HepG2 (cell line): Measurements from ENCODE around the gene RAB34. TPM values are rescaled to one million over a fixed set of nuclear protein-coding genes. Genes with fewer than 3 reads are reported as not detected.

Experiments
- DPF2 ChIP-seq: sonication (generic); formaldehyde crosslinking; IDR thresholded peaks from 2 replicates; pipeline ENCODE4 v1.4.0; 2020; ENCODE audit warnings: mild to moderate bottlenecking, low read depth, missing genetic modification reagents, borderline replicate concordance
- HMG20B ChIP-seq: conservative IDR thresholded peaks from 2 replicates; pipeline ENCODE4 v1.6.1; 2016; ENCODE audit warnings: missing genetic modification reagents, missing compliant biosample characterization
- HNRNPUL1 ChIP-seq: fragments of 200-400 bp; formaldehyde crosslinking; IDR thresholded peaks from 2 replicates; pipeline ENCODE4 v1.6.1; 2017; ENCODE audit warnings: low read depth, mild to moderate bottlenecking, low read length, moderate library complexity
- ISX ChIP-seq: sonication (generic); formaldehyde crosslinking; conservative IDR thresholded peaks from 2 replicates; pipeline ENCODE4 v1.5.0; 2020; ENCODE audit warnings: missing genetic modification reagents
- JUN ChIP-seq: sonication (generic); formaldehyde crosslinking; IDR thresholded peaks from 2 replicates; pipeline ENCODE4 v1.4.0; 2020; ENCODE audit warnings: mild to moderate bottlenecking, missing genetic modification reagents
- MAFF ChIP-seq: IDR thresholded peaks from 2 replicates; pipeline ENCODE4 v1.6.1; 2011; ENCODE audit warnings: low read depth, low read length, improper control_type of control experiment
- MAFG ChIP-seq: sonication (generic); formaldehyde crosslinking; IDR thresholded peaks from 2 replicates; pipeline ENCODE4 v1.5.1; 2020; ENCODE audit warnings: mild to moderate bottlenecking, missing genetic modification reagents
- PBX2 ChIP-seq: IDR thresholded peaks from 2 replicates; pipeline ENCODE4 v1.6.1; 2016; ENCODE audit warnings: control low read depth
- PRPF4 ChIP-seq: fragments of 200-400 bp; formaldehyde crosslinking; IDR thresholded peaks from 2 replicates; pipeline ENCODE4 v1.6.1; 2016; ENCODE audit warnings: low read length, low read depth; ENCODE audit not compliant: poor library complexity, severe bottlenecking
- RBM39 ChIP-seq: fragments of 200-400 bp; formaldehyde crosslinking; IDR thresholded peaks from one replicate; pipeline ENCODE4 v1.6.1; 2018; ENCODE audit warnings: antibody characterized with exemption, mild to moderate bottlenecking, low read depth, low read length; ENCODE audit not compliant: poor library complexity, severe bottlenecking
- RERE ChIP-seq: IDR thresholded peaks from 2 replicates; pipeline ENCODE4 v1.6.1; 2016; ENCODE audit warnings: low read depth, missing genetic modification reagents, missing compliant biosample characterization
- RFX3 ChIP-seq: IDR thresholded peaks from 2 replicates; pipeline ENCODE4 v1.6.1; 2016; ENCODE audit warnings: missing biosample characterization, missing genetic modification reagents
- YEATS2 ChIP-seq: sonication (generic); formaldehyde crosslinking; IDR thresholded peaks from 2 replicates; pipeline ENCODE4 v1.4.0; 2020; ENCODE audit warnings: missing genetic modification reagents, borderline replicate concordance
- ZFYVE20 ChIP-seq: sonication (generic); formaldehyde crosslinking; IDR thresholded peaks from 2 replicates; pipeline ENCODE4 v1.8.0; 2023; ENCODE audit warnings: low read depth, mild to moderate bottlenecking, moderate library complexity, missing genetic modification reagents, borderline replicate concordance
- ZMYM4 ChIP-seq: sonication (generic); formaldehyde crosslinking; IDR thresholded peaks from 2 replicates; pipeline ENCODE4 v1.8.1; 2023; ENCODE audit warnings: mild to moderate bottlenecking, missing genetic modification reagents
- ZNF496 ChIP-seq: sonication (generic); formaldehyde crosslinking; IDR thresholded peaks from 2 replicates; pipeline ENCODE4 v1.8.1; 2023; ENCODE audit warnings: mild to moderate bottlenecking, moderate library complexity, missing genetic modification reagents; ENCODE audit not compliant: insufficient replicate concordance
- ZNF557 ChIP-seq: sonication (generic); formaldehyde crosslinking; IDR thresholded peaks from 2 replicates; pipeline ENCODE4 v1.4.0; 2020; ENCODE audit warnings: missing genetic modification reagents
- ZNF614 ChIP-seq: IDR thresholded peaks from 2 replicates; pipeline ENCODE4 v1.6.1; 2018; ENCODE audit warnings: missing biosample characterization, missing genetic modification reagents, inconsistent platforms, borderline replicate concordance
- ZNF629 ChIP-seq: sonication (generic); formaldehyde crosslinking; conservative IDR thresholded peaks from 2 replicates; pipeline ENCODE4 v1.5.0; 2020; ENCODE audit warnings: missing genetic modification reagents
- polyA plus RNA-seq, 8 experiments: library from polyadenylated mRNA; depleted of rRNA in 3 of 8; stranded (reverse) in 7 of 8; unstranded in 1 of 8; fragments of >200 nt; fragmentation: Illumina TruSeq in 4 of 8; extraction: Trizol in 4 of 8; gene quantifications; 2 replicates each; pipeline versions ENCODE4 v1.2.1 to v1.2.3, GENCODE V29; 2011 to 2016; ENCODE audit warnings: low read depth in 4 of 8, missing spikeins in 1 of 8, mixed read lengths in 1 of 8; ENCODE audit not compliant: insufficient read depth in 1 of 8
- total RNA-seq, 5 experiments: library from RNA; depleted of rRNA; stranded (reverse); fragments of >200 nt; fragmentation: Illumina TruSeq; extraction: Trizol; gene quantifications; 2 replicates each; pipeline ENCODE4 v1.2.3, GENCODE V29; 2016; ENCODE audit warnings: low read depth in 1 of 5
- TF ChIP-seq, protein P1 (sequence below): sonication (generic); formaldehyde crosslinking; conservative IDR thresholded peaks from 2 replicates; pipeline ENCODE4 v1.8.1; 2023; ENCODE audit warnings: missing genetic modification reagents
- TF ChIP-seq, protein P2 (sequence below): sonication (generic); formaldehyde crosslinking; IDR thresholded peaks from 2 replicates; pipeline ENCODE4 v1.8.0; 2022; ENCODE audit warnings: missing genetic modification reagents, low read depth, mild to moderate bottlenecking, borderline replicate concordance

Gene RAB34
- total and polyA plus RNA-seq, 2 of the 13 experiments (the other 11 are each of a cell fraction or from before 2014, with no cell fraction given) = 0.49 TPM; not detected in 1

DNA sequence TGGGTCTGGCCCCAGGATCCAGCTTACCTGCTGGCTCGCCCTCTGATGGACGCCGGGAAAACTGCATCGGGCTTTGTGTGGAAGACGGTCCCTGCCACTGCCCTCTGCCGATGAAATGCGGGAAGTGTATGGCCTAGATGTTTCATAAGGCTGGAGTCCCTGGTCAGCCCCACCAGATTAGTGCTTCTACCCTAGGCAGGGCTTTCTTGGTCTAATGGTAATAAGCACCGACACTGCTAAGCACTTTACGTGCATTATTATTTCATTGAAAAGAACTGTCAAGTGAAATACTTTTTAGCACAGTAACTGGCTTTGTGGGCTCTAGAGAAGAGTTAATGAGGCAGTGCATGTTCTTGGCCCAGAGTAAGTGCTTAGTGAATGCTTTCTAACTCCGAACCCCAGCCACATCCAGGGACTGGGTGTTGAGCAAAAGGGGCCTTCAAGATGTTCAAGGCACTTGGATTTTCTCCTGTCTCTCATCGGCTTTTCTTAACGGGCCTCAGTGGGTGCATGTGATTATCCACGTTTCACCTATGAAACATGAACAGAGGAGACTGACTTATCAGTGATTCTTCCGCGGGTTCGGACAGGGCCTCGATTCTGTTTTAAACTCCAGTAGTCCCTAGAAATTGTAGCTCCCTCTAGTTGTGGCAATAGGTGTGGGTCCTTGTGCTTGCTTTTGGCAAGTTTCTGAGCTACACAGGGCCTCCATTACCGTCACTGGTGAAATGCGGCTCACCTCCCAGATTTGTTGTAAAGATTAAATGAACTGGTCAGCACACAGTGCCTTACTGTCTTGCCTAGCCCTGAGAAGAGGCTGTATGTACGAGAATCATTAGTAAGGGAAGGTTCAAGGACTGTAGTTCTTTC, 32.7 kb upstream of the RAB34 start (continued):
- TF ChIP-seq RERE (no peak), ZNF614 (CRISPR knock-in tag) (no peak), ZMYM4 (CRISPR knock-in tag) (peak; percentile 47; the same call in 1 of the 2 replicates), ZNF557 (CRISPR knock-in tag) (no peak; the same call in 1 of the 2 replicates), PRPF4 (no peak), MAFF (no peak), YEATS2 (CRISPR knock-in tag) (peak; percentile 71; the same call in 1 of the 2 replicates), ZNF629 (CRISPR knock-in tag) (no peak), JUN (CRISPR knock-in tag) (no peak), HMG20B (CRISPR knock-in tag) (no peak), MAFG (CRISPR knock-in tag) (no peak), PBX2 (CRISPR knock-in tag) (no peak), RBM39 (peak; percentile 34), HNRNPUL1 (no peak), ZNF496 (CRISPR knock-in tag) (no peak), RFX3 (CRISPR knock-in tag) (no peak), DPF2 (CRISPR knock-in tag) (no peak), ZFYVE20 (no peak), ISX (CRISPR knock-in tag) (no peak)
- TF ChIP-seq, protein P1, sequence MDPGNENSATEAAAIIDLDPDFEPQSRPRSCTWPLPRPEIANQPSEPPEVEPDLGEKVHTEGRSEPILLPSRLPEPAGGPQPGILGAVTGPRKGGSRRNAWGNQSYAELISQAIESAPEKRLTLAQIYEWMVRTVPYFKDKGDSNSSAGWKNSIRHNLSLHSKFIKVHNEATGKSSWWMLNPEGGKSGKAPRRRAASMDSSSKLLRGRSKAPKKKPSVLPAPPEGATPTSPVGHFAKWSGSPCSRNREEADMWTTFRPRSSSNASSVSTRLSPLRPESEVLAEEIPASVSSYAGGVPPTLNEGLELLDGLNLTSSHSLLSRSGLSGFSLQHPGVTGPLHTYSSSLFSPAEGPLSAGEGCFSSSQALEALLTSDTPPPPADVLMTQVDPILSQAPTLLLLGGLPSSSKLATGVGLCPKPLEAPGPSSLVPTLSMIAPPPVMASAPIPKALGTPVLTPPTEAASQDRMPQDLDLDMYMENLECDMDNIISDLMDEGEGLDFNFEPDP (CRISPR knock-in tag) = no peak
- TF ChIP-seq, protein P2, sequence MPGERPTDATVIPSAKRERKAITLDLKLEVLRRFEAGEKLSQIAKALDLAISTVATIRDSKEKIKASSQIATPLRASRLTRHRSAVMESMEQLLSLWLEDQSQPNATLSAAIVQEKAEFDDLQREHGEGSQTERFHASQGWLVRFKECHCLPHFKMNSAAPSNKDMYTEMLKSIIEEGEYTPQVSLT (CRISPR knock-in tag) = no peak
